HCT116 (cell line): Measurements from ENCODE around the gene MLPH. TPM values are rescaled to one million over a fixed set of nuclear protein-coding genes. Genes with fewer than 3 reads are reported as not detected.

Experiments
- ATAC-seq: fragments of 200-7000 bp; cut with Tn5 transposase; 2 replicates; pipeline ENCODE4 v1.9.1; 2020; ENCODE audit warnings: mild to moderate bottlenecking, moderate library complexity
- BruUV-seq: library from RNA; stranded (reverse); fragments of 400-500 nt; replicated peaks from 2 replicates; lab custom pipeline; 2021; lab: Mats Ljungman, UMichigan
- CTCF ChIA-PET: fragments of 300-600 bp; sonication (Branson Sonifier 250); formaldehyde crosslinking; loops from one replicate; lab custom pipeline; 2021; ENCODE audit warnings: antibody characterized with exemption; lab: Charles Lee
- POLR2A ChIA-PET: fragments of 300-600, 350-600 bp; sonication (Branson Sonifier 250); formaldehyde crosslinking; loops from one replicate; lab custom pipeline; 2021; ENCODE audit warnings: antibody characterized with exemption; lab: Charles Lee
- RAD21 ChIA-PET, 2 experiments: fragments of 300-600 bp; sonication (Branson Sonifier 250); formaldehyde crosslinking; loops; one replicate each; lab custom pipeline; 2023; ENCODE audit warnings: low total read pairs in 2 of 2; ENCODE audit not compliant: uncharacterized antibody in 2 of 2, unreplicated experiment in 2 of 2, low non-redundant PET in 1 of 2; lab: Charles Lee
- DNase-seq: peaks from one replicate; pipeline ENCODE4 v3.0.0-alpha.2; 2010; ENCODE audit warnings: low read depth, low spot score
- H2AFZ ChIP-seq: fragments of 200-600 bp; shearing (Covaris generic), sonication (generic); 2 replicates; pipeline ENCODE4 v1.6.1; 2017; ENCODE audit warnings: low read depth, mixed run types, mixed read lengths, antibody characterized with exemption, low read length; ENCODE audit not compliant: poor library complexity, severe bottlenecking
- H3K27ac ChIP-seq: 2 replicates; pipeline ENCODE4 v1.5.1; 2012; ENCODE audit warnings: low read depth, low read length
- H3K27me3 ChIP-seq: fragments of 200-600 bp; sonication (generic); 2 replicates; pipeline ENCODE4 v1.6.1; 2016; ENCODE audit warnings: mixed run types, low read length, mixed read lengths; ENCODE audit not compliant: insufficient read depth
- H3K36me3 ChIP-seq, 2 experiments: fragments of 200-500 bp in 1 of 2; fragments of 200-600 bp in 1 of 2; sonication (Bioruptor generic) in 1 of 2; sonication (generic) in 1 of 2; 2 replicates each; pipeline versions ENCODE4 v1.5.1 to v1.6.1; 2014 to 2016; ENCODE audit warnings: low read length in 2 of 2, inconsistent platforms in 1 of 2, mixed read lengths in 1 of 2, mixed run types in 1 of 2; ENCODE audit not compliant: insufficient read depth in 2 of 2, control insufficient read depth in 1 of 2
- H3K4me1 ChIP-seq, 2 experiments: fragments of 200-600 bp in 1 of 2; sonication (generic) in 1 of 2; 2 replicates each; pipeline versions ENCODE4 v1.5.1 to v1.6.1; 2012 to 2017; ENCODE audit warnings: low read length in 2 of 2, inconsistent platforms in 1 of 2, mild to moderate bottlenecking in 1 of 2, mixed read lengths in 1 of 2, mixed run types in 1 of 2, moderate library complexity in 1 of 2; ENCODE audit not compliant: insufficient read depth in 2 of 2, control insufficient read depth in 1 of 2
- H3K4me2 ChIP-seq: fragments of 200-600 bp; sonication (generic); 2 replicates; pipeline ENCODE4 v1.6.1; 2017; ENCODE audit warnings: mixed run types, low read length, mixed read lengths
- H3K4me3 ChIP-seq, 2 experiments: fragments of 200-600 bp in 1 of 2; sonication (generic) in 1 of 2; replicated peaks in 1 of 2; 2 replicates each; pipeline ENCODE4 v1.5.1; 2011 to 2016; ENCODE audit warnings: low read length in 2 of 2, control low read depth in 1 of 2, low read depth in 1 of 2, mild to moderate bottlenecking in 1 of 2, mixed read lengths in 1 of 2, mixed run types in 1 of 2
- H3K79me2 ChIP-seq: fragments of 200-600 bp; sonication (generic); 2 replicates; pipeline ENCODE4 v1.6.1; 2017; ENCODE audit warnings: mild to moderate bottlenecking, mixed run types, low read length, moderate library complexity, mixed read lengths; ENCODE audit not compliant: insufficient read depth
- H3K9ac ChIP-seq: fragments of 200-600 bp; sonication (generic); 2 replicates; pipeline ENCODE4 v1.6.1; 2016; ENCODE audit warnings: low read length, mixed read lengths
- H3K9me2 ChIP-seq: fragments of 200-600 bp; sonication (generic), shearing (Covaris generic); 2 replicates; pipeline ENCODE4 v1.6.1; 2017; ENCODE audit warnings: mixed run types, mild to moderate bottlenecking, moderate library complexity; ENCODE audit not compliant: insufficient read depth
- H3K9me3 ChIP-seq, 2 experiments: fragments of 200-500 bp in 1 of 2; fragments of 200-600 bp in 1 of 2; sonication (Bioruptor generic) in 1 of 2; sonication (generic) in 1 of 2; 2 replicates each; pipeline ENCODE4 v1.6.1; 2014 to 2017; ENCODE audit warnings: low read length in 2 of 2, mixed read lengths in 2 of 2, inconsistent platforms in 1 of 2, low read depth in 1 of 2, mild to moderate bottlenecking in 1 of 2, mixed run types in 1 of 2, moderate library complexity in 1 of 2; ENCODE audit not compliant: control insufficient read depth in 1 of 2, insufficient read depth in 1 of 2
- H4K20me1 ChIP-seq: fragments of 200-600 bp; sonication (generic), shearing (Covaris generic); 2 replicates; pipeline ENCODE4 v1.6.1; 2017; ENCODE audit warnings: mixed run types, mild to moderate bottlenecking, moderate library complexity; ENCODE audit not compliant: insufficient read depth
- CBX3 ChIP-seq: IDR thresholded peaks from 2 replicates; pipeline ENCODE4 v1.6.1; 2012; ENCODE audit warnings: low read depth
- EGR1 ChIP-seq: IDR thresholded peaks from 2 replicates; pipeline ENCODE4 v1.6.1; 2012; ENCODE audit warnings: low read depth
- ELF1 ChIP-seq: IDR thresholded peaks from 2 replicates; pipeline ENCODE4 v1.6.1; 2012; ENCODE audit warnings: low read depth, borderline replicate concordance
- EZH2 ChIP-seq: fragments of 200-600 bp; sonication (generic); IDR thresholded peaks from 2 replicates; pipeline ENCODE4 v1.6.1; 2017; ENCODE audit warnings: antibody characterized with exemption, mixed run types
- JUND ChIP-seq: IDR thresholded peaks from 2 replicates; pipeline ENCODE4 v1.6.1; 2012
- POLR2A ChIP-seq: IDR thresholded peaks from 2 replicates; pipeline ENCODE4 v1.7.0; 2011; ENCODE audit warnings: borderline replicate concordance; ENCODE audit not compliant: insufficient read depth, insufficient read length; ENCODE audit errors: extremely low read depth
- SIN3A ChIP-seq: IDR thresholded peaks from 2 replicates; pipeline ENCODE4 v1.6.1; 2012; ENCODE audit warnings: low read depth
- SRF ChIP-seq: IDR thresholded peaks from 2 replicates; pipeline ENCODE4 v1.6.1; 2012; ENCODE audit warnings: low read depth
- TCF7L2 ChIP-seq: IDR thresholded peaks from 2 replicates; pipeline ENCODE4 v1.7.0; 2011; ENCODE audit warnings: borderline replicate concordance, inconsistent platforms; ENCODE audit not compliant: insufficient read depth, insufficient read length; ENCODE audit errors: extremely low read depth
- ZFX ChIP-seq: fragments of 450-650 bp; IDR thresholded peaks from 2 replicates; pipeline ENCODE4 v1.6.1; 2017
- ZNF274 ChIP-seq: fragments of 200-500 bp; sonication (Bioruptor generic); IDR thresholded peaks from 2 replicates; pipeline ENCODE4 v1.6.1; 2014; ENCODE audit warnings: mild to moderate bottlenecking, low read depth, low read length, inconsistent platforms
- intact Hi-C: fragments of 100-400 bp; cut with micrococcal nuclease; formaldehyde crosslinking; loops from 2 replicates; pipeline ENCODE4 v1.10.0; 2022
- total RNA-seq: library from RNA; stranded (reverse); gene quantifications from one replicate; pipeline ENCODE4 v1.2.1, GENCODE V29; 2021; ENCODE audit not compliant: unreplicated experiment
- TF ChIP-seq, protein P1 (sequence below): IDR thresholded peaks from 2 replicates; pipeline ENCODE4 v1.6.1; 2012; ENCODE audit warnings: low read depth

Gene MLPH
- total RNA-seq, 1 experiment from 2014 or later: 81.4 TPM

DNA sequence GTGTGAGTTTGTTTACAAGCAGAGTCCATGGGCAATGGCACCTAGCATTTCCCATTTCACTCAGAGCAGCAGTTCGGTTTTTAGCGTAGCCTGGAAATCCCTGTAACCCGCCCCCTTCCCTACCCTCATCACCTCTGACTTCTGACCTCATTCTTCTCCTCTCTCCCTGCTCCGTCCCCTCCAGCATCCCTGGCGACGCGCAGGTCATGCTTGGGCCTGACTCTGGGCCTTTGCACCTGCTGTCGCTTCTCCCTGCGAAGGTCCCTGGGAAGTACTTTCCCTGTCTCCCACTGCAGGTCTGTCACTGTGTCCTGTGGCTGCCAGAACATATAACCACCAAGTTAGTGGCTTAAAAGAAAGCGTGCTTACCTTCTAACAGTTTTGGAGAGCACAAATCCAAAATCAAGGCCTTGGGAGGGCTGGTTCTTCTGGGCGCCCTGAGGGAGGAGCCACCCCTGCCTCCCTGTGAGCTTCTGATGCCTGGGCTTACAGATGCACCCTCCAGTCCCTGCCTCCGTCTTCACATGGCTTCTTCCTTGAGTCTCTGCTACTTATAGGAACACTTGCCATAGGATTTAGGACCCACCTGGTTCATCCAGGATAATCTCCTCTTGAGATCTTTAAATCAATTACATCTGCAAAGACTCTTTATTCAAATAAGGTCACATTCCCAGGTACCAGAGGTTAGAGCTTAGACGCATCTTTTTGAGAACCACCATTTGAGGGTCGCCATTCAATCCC lies 111.6 kb downstream of the MLPH start:
- CTCF ChIA-PET: no interaction called here
- Histone ChIP-seq H3K9me3 (no peaks in the 10 kb centered on the region), H3K9ac (no peak overlapping the region)
- TF ChIP-seq ZNF274 (no peak), POLR2A (no peak), ELF1 (no peak), CBX3 (no peak), JUND (no peak), SIN3A (no peak), ZFX (no peak), TCF7L2 (no peak), EZH2 (no peak), EGR1 (no peak), SRF (no peak)
- TF ChIP-seq, protein P1, sequence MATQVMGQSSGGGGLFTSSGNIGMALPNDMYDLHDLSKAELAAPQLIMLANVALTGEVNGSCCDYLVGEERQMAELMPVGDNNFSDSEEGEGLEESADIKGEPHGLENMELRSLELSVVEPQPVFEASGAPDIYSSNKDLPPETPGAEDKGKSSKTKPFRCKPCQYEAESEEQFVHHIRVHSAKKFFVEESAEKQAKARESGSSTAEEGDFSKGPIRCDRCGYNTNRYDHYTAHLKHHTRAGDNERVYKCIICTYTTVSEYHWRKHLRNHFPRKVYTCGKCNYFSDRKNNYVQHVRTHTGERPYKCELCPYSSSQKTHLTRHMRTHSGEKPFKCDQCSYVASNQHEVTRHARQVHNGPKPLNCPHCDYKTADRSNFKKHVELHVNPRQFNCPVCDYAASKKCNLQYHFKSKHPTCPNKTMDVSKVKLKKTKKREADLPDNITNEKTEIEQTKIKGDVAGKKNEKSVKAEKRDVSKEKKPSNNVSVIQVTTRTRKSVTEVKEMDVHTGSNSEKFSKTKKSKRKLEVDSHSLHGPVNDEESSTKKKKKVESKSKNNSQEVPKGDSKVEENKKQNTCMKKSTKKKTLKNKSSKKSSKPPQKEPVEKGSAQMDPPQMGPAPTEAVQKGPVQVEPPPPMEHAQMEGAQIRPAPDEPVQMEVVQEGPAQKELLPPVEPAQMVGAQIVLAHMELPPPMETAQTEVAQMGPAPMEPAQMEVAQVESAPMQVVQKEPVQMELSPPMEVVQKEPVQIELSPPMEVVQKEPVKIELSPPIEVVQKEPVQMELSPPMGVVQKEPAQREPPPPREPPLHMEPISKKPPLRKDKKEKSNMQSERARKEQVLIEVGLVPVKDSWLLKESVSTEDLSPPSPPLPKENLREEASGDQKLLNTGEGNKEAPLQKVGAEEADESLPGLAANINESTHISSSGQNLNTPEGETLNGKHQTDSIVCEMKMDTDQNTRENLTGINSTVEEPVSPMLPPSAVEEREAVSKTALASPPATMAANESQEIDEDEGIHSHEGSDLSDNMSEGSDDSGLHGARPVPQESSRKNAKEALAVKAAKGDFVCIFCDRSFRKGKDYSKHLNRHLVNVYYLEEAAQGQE: no peak
- TF ChIP-seq, all 23 proteins: peak for 0
- no peaks in the 10 kb centered on the region for H3K9me2 ChIP-seq
- BruUV-seq: no TSS peak
- no peaks in the 10 kb centered on the region for H3K36me3 ChIP-seq
- DNase-seq: no peak
- no peak for ATAC-seq
- H3K4me1 ChIP-seq: peaks cover 4 to 6% of the 10 kb centered on the region in 2 experiments; a peak in 2 of 4 replicates
- H3K4me3 ChIP-seq: no peak overlapping the region
- H2AFZ ChIP-seq: no peak overlapping the region
- ChIA-PET POLR2A (no interaction called here), RAD21 (no interaction called here)
- no peaks in the 10 kb centered on the region for H3K79me2 ChIP-seq
- H3K27ac ChIP-seq: no peak overlapping the region
- no peaks in the 10 kb centered on the region for H4K20me1 ChIP-seq
- no peaks in the 10 kb centered on the region for H3K27me3 ChIP-seq
- intact Hi-C loops: no loop called here
- H3K4me2 ChIP-seq: no peak overlapping the region
